ENCODE results near the gene PPP4R2. TPM values are rescaled to one million over a fixed set of nuclear protein-coding genes. Genes with fewer than 3 reads are reported as not detected.

PPP4R2 gene
- total RNA-seq, 4 donors from 2014 or later, result 31.0 to 60.5 (median 47.0) TPM

DNA sequence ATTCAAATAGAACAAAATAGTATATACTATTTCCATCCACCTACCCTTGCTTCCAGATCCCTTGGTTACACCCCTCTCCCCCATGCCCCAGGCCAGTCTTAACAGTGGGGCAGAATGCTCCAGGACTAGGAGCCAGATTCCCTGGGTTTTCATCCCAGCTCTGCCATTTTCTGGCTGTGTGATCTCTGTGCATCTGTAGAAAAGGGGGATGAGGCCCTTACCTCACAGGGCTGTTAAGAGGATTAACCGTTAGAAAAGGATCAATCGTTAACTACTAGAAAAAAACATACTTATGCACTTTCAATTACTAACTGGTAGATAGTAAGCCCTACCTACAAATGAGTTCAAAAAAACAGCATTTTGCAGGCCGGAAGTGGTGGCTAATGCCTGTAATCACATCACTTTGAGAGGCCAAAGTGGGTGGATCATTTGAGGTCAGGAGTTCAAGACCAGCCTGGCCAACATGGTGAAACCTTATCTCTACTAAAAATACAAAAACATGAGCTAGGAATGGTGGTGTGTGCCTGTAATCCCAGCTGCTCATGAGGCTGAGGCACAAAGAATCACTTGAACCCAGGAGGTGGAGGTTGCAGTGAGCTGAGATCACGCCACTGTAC lies 76.6 kb downstream of the PPP4R2 start:
- intact Hi-C loops (cut with DNase I; ENCODE audit: low total_unique reads), result no loop called here
- TF ChIP-seq POLR2A (IDR thresholded peaks at IDR 0.05), result no peak
- no peak for TF ChIP-seq CTCF (IDR thresholded peaks at IDR 0.05 in 4 of 5, conservative IDR thresholded peaks at IDR 0.05 in 1 of 5)
- no peaks in the 10 kb centered on the region for H3K36me3 ChIP-seq
- H3K9me3 ChIP-seq, result no peaks in the 10 kb centered on the region
- in situ Hi-C loops (cut with MboI; ENCODE audit: low sequenced_read_pairs in 4 of 4), result loop anchor here (25.0 kb wide), 3 partner anchors 136 to 236 kb away; partner anchors contain the start of gene SHQ1 (in 2 of the 4)
- ATAC-seq (peak in 1 of 2 donors; percentile 39), DNase-seq (peak; percentile 11 to 30)
- no peak overlapping the region for H3K4me3 ChIP-seq
- peak overlapping the region in 2 of 4 donors; percentile 20 to 69 for H3K27ac ChIP-seq
- peaks cover 4 to 16% of the 10 kb centered on the region in 2 donors for H3K4me1 ChIP-seq
- H3K27me3 ChIP-seq, result no peaks in the 10 kb centered on the region

DNA sequence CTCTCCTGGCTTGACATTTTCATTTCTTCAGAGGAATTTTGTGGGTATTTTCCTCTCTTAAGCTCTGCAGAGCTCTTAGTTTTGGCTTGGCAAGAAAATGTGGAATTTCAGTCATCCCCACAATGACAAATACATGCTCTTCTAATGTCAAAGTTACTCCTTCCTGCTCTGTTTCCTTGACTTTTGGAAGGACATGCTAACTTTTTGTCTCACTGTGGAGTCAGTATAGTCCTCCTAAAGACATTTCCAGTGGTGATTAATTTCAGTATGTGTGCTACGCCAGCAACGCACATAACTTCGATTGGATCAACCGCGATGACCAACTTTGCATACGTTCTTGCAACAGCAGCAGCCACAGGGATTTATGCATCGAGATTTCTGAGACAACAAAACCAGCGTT lies 78.2 kb downstream of the PPP4R2 start:
- no peak overlapping the region for H3K27ac ChIP-seq
- no peaks in the 10 kb centered on the region for H3K27me3 ChIP-seq
- H3K4me3 ChIP-seq, result no peak overlapping the region
- no peaks in the 10 kb centered on the region for H3K36me3 ChIP-seq
- TF ChIP-seq POLR2A (IDR thresholded peaks at IDR 0.05), result no peak
- no peak for TF ChIP-seq CTCF (IDR thresholded peaks at IDR 0.05 in 4 of 5, conservative IDR thresholded peaks at IDR 0.05 in 1 of 5)
- H3K4me1 ChIP-seq, result peaks cover 4 to 16% of the 10 kb centered on the region in 2 donors
- intact Hi-C loops (cut with DNase I; ENCODE audit: low total_unique reads) (no loop called here), in situ Hi-C loops (cut with MboI; ENCODE audit: low sequenced_read_pairs in 4 of 4) (loop anchor here (25.0 kb wide), 8 partner anchors 137 to 1362 kb away; partner anchors contain the start of genes EIF4E3 (in 2 of the 4) and SHQ1 (in 2 of the 4))
- ATAC-seq, result no peak
- H3K9me3 ChIP-seq, result no peaks in the 10 kb centered on the region
- DNase-seq, result no peak

GRCh38 chr3:73080216-73080966 lies 83.8 kb downstream of the PPP4R2 start:
- no peak overlapping the region for H3K27ac ChIP-seq
- no peak for ATAC-seq
- H3K4me3 ChIP-seq, result no peak overlapping the region
- no peak for DNase-seq
- H3K9me3 ChIP-seq, result no peaks in the 10 kb centered on the region
- intact Hi-C loops (cut with DNase I; ENCODE audit: low total_unique reads) (loop anchor here (10.0 kb wide), 3 partner anchors 146 to 1206 kb away; no protein-coding TSS in a partner anchor), in situ Hi-C loops (cut with MboI; ENCODE audit: low sequenced_read_pairs in 4 of 4) (loop anchor here (25.0 kb wide), 5 partner anchors 418 to 1368 kb away; partner anchors contain the start of gene EIF4E3 (in 2 of the 4))
- no peaks in the 10 kb centered on the region for H3K36me3 ChIP-seq
- no peaks in the 10 kb centered on the region for H3K27me3 ChIP-seq
- no peak for TF ChIP-seq POLR2A (IDR thresholded peaks at IDR 0.05)
- TF ChIP-seq CTCF (IDR thresholded peaks at IDR 0.05 in 4 of 5, conservative IDR thresholded peaks at IDR 0.05 in 1 of 5), result no peak
- H3K4me1 ChIP-seq, result no peaks in the 10 kb centered on the region

DNA sequence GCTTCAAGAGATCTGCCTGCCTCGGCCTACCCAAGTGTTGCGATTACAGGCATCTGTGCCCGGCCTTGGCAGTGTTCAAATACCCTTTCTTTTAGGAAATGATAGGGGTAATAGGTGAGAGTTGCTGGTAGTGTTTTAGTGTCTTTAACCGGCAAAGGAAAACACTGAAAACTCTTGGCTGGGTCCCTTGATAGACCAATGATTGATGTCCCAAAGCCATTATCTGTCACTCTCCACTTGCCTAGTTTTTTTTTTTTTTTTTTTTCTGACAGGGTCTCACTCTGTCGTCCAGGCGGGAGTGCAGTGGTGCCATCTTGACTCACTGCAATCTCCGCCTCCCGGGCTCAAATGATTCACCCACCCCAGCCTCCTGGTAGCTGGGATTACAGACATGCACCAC lies 84.5 kb downstream of the PPP4R2 start:
- TF ChIP-seq CTCF (IDR thresholded peaks at IDR 0.05 in 4 of 5, conservative IDR thresholded peaks at IDR 0.05 in 1 of 5), result no peak
- TF ChIP-seq POLR2A (IDR thresholded peaks at IDR 0.05), result no peak
- Histone ChIP-seq H3K4me1 (peaks cover 0 to 3% of the 10 kb centered on the region in 2 donors), H3K9me3 (no peaks in the 10 kb centered on the region), H3K27ac (no peak overlapping the region), H3K4me3 (no peak overlapping the region), H3K27me3 (no peaks in the 10 kb centered on the region), H3K36me3 (no peaks in the 10 kb centered on the region)
- intact Hi-C loops (cut with DNase I; ENCODE audit: low total_unique reads) (loop anchor here (10.0 kb wide), 3 partner anchors 146 to 1206 kb away; no protein-coding TSS in a partner anchor), in situ Hi-C loops (cut with MboI; ENCODE audit: low sequenced_read_pairs in 4 of 4) (loop anchor here (25.0 kb wide), 5 partner anchors 419 to 1369 kb away; partner anchors contain the start of gene EIF4E3 (in 2 of the 4))
- DNase-seq, result no peak
- no peak for ATAC-seq
